Measurements from ENCODE around the gene PARD3B.

PARD3B gene

GRCh38 chr2:205056151-205056561, 510.9 kb downstream of the PARD3B start:
- DNase-seq (ENCODE audit: low read depth) = peak; percentile 11
- peak overlapping the region; percentile 28 for H3K4me3 ChIP-seq (replicated peaks; ENCODE audit: low read depth, low read length)

GRCh38 chr2:205058409-205058808, 513.1 kb downstream of the PARD3B start:
- H3K4me3 ChIP-seq (replicated peaks; ENCODE audit: low read depth, low read length) = no peak overlapping the region
- peak; percentile 6 for DNase-seq (ENCODE audit: low read depth)
- no peak for TF ChIP-seq CTCF (IDR thresholded peaks at IDR 0.05; ENCODE audit: low read length, missing control alignments)

More at GRCh38 chr2:205056151-205056561, 510.9 kb downstream of the PARD3B start:
- no peak for TF ChIP-seq CTCF (IDR thresholded peaks at IDR 0.05; ENCODE audit: low read length, missing control alignments)

GRCh38 chr2:205060269-205060668, 515.0 kb downstream of the PARD3B start:
- no peak overlapping the region for H3K4me3 ChIP-seq (replicated peaks; ENCODE audit: low read depth, low read length)
- peak; percentile 57 for DNase-seq (ENCODE audit: low read depth)
- TF ChIP-seq CTCF (IDR thresholded peaks at IDR 0.05; ENCODE audit: low read length, missing control alignments) = no peak

- no peak for DNase-seq (ENCODE audit: low read depth)
- H3K4me3 ChIP-seq (replicated peaks; ENCODE audit: low read depth, low read length) = no peak overlapping the region
- no peak for TF ChIP-seq CTCF (IDR thresholded peaks at IDR 0.05; ENCODE audit: low read length, missing control alignments)
Measured at GRCh38 chr2:205066081-205066480, 520.8 kb downstream of the PARD3B start.

GRCh38 chr2:205069928-205070327, 524.7 kb downstream of the PARD3B start:
- no peak for DNase-seq (ENCODE audit: low read depth)
- TF ChIP-seq CTCF (IDR thresholded peaks at IDR 0.05; ENCODE audit: low read length, missing control alignments) = no peak
- H3K4me3 ChIP-seq (replicated peaks; ENCODE audit: low read depth, low read length) = no peak overlapping the region

- no peak for TF ChIP-seq CTCF (IDR thresholded peaks at IDR 0.05; ENCODE audit: low read length, missing control alignments)
- no peak for DNase-seq (ENCODE audit: low read depth)
- no peak overlapping the region for H3K4me3 ChIP-seq (replicated peaks; ENCODE audit: low read depth, low read length)
Measured at GRCh38 chr2:205070889-205071288, 525.6 kb downstream of the PARD3B start.

GRCh38 chr2:205073433-205074020, 528.3 kb downstream of the PARD3B start:
- DNase-seq (ENCODE audit: low read depth) = no peak
- TF ChIP-seq CTCF (IDR thresholded peaks at IDR 0.05; ENCODE audit: low read length, missing control alignments) = no peak
- H3K4me3 ChIP-seq (replicated peaks; ENCODE audit: low read depth, low read length) = no peak overlapping the region

Measured in fibroblast of pulmonary artery (primary cell).